Neuronal stem cell (in vitro differentiated cells): ENCODE data around the gene CACNA1A.

Source experiments
- DNase-seq: peaks from one replicate; pipeline ENCODE4 v3.0.0-alpha.2; 2013; ENCODE audit warnings: low spot score
- H2AFZ ChIP-seq: one replicate; pipeline ENCODE4 v1.6.1; 2013; ENCODE audit warnings: mild to moderate bottlenecking, low read length, inconsistent platforms
- H2AK5ac ChIP-seq: 2 replicates; pipeline ENCODE4 v1.6.1; 2013; ENCODE audit warnings: low read depth, mild to moderate bottlenecking, inconsistent platforms, low read length, moderate library complexity, mixed read lengths
- H2BK120ac ChIP-seq: 2 replicates; pipeline ENCODE4 v1.6.1; 2013; ENCODE audit warnings: low read depth, mild to moderate bottlenecking, inconsistent platforms, low read length, moderate library complexity, mixed read lengths
- H2BK12ac ChIP-seq: one replicate; pipeline ENCODE4 v1.6.1; 2013; ENCODE audit warnings: low read length, inconsistent platforms
- H2BK15ac ChIP-seq: 2 replicates; pipeline ENCODE4 v1.6.1; 2013; ENCODE audit warnings: mild to moderate bottlenecking, low read length, inconsistent platforms, mixed read lengths
- H2BK5ac ChIP-seq: one replicate; pipeline ENCODE4 v1.6.1; 2013; ENCODE audit warnings: inconsistent platforms, mild to moderate bottlenecking, low read length, moderate library complexity
- H3K14ac ChIP-seq: one replicate; pipeline ENCODE4 v1.6.1; 2013; ENCODE audit warnings: low read length, inconsistent platforms
- H3K18ac ChIP-seq: 2 replicates; pipeline ENCODE4 v1.6.1; 2013; ENCODE audit warnings: low read length, inconsistent platforms
- H3K23ac ChIP-seq: 2 replicates; pipeline ENCODE4 v1.6.1; 2013; ENCODE audit warnings: low read depth, mild to moderate bottlenecking, mixed read lengths, low read length, inconsistent platforms; ENCODE audit not compliant: poor library complexity
- H3K27ac ChIP-seq: replicated peaks from 3 replicates; pipeline ENCODE4 v1.5.1; 2013; ENCODE audit warnings: low read length, inconsistent platforms
- H3K27me3 ChIP-seq, 3 experiments: 2 replicates each; pipeline ENCODE4 v1.6.1; 2013; ENCODE audit warnings: low read length in 3 of 3, mild to moderate bottlenecking in 2 of 3, inconsistent platforms in 1 of 3, low read depth in 1 of 3, mixed read lengths in 1 of 3, moderate library complexity in 1 of 3; ENCODE audit not compliant: control insufficient read depth in 3 of 3, insufficient read depth in 3 of 3
- H3K36me3 ChIP-seq, 2 donors: replicated peaks in 1 of 2; 2 replicates each; pipeline ENCODE4 v1.6.1; 2013; ENCODE audit warnings: low read length in 2 of 2; ENCODE audit not compliant: control insufficient read depth in 2 of 2, insufficient read depth in 2 of 2
- H3K4ac ChIP-seq: 2 replicates; pipeline ENCODE4 v1.6.1; 2013; ENCODE audit warnings: inconsistent platforms, mild to moderate bottlenecking, low read length, moderate library complexity
- H3K4me1 ChIP-seq, 2 donors: 1 replicate in 1 of 2; 2 replicates in 1 of 2; pipeline ENCODE4 v1.6.1; 2013; ENCODE audit warnings: low read length in 2 of 2, low read depth in 1 of 2; ENCODE audit not compliant: control insufficient read depth in 2 of 2, insufficient read depth in 1 of 2
- H3K4me2 ChIP-seq: one replicate; pipeline ENCODE4 v1.6.1; 2013; ENCODE audit warnings: mild to moderate bottlenecking, low read length, inconsistent platforms; ENCODE audit not compliant: insufficient read depth, poor library complexity, severe bottlenecking
- H3K4me3 ChIP-seq, 2 donors: 2 replicates each; pipeline ENCODE4 v1.5.1; 2013; ENCODE audit warnings: low read length in 2 of 2, mild to moderate bottlenecking in 2 of 2, inconsistent platforms in 1 of 2, moderate library complexity in 1 of 2
- H3K79me1 ChIP-seq: one replicate; pipeline ENCODE4 v1.6.1; 2013; ENCODE audit warnings: low read depth, mild to moderate bottlenecking, inconsistent platforms, low read length, moderate library complexity
- H3K9ac ChIP-seq: one replicate; pipeline ENCODE4 v1.6.1; 2013; ENCODE audit warnings: mild to moderate bottlenecking, low read depth, low read length, inconsistent platforms; ENCODE audit not compliant: poor library complexity
- H3K9me3 ChIP-seq, 2 donors: replicated peaks in 1 of 2; 2 replicates each; pipeline versions ENCODE3 to v1.6.1; 2013; ENCODE audit warnings: low read length in 2 of 2, mild to moderate bottlenecking in 2 of 2, inconsistent platforms in 1 of 2, low read depth in 1 of 2, mixed read lengths in 1 of 2, moderate library complexity in 1 of 2; ENCODE audit not compliant: control insufficient read depth in 2 of 2, insufficient read depth in 1 of 2
- H4K8ac ChIP-seq: one replicate; pipeline ENCODE4 v1.6.1; 2013; ENCODE audit warnings: low read depth, mild to moderate bottlenecking, inconsistent platforms, low read length, moderate library complexity
- H4K91ac ChIP-seq: one replicate; pipeline ENCODE4 v1.6.1; 2013; ENCODE audit warnings: low read length, low read depth, mild to moderate bottlenecking, inconsistent platforms; ENCODE audit not compliant: poor library complexity
- WGBS, 2 donors: extraction: QIAGEN DNeasy Blood & Tissue Kit; methylation state at CpG; one replicate each; pipeline ENCODE4 v1.1.7; 2013; ENCODE audit warnings: missing lambda C conversion rate in 2 of 2, mixed read lengths in 1 of 2; ENCODE audit not compliant: insufficient read length in 2 of 2, insufficient replicate concordance in 1 of 2; ENCODE audit errors: extremely low coverage in 2 of 2; 5-methylcytosine and 5-hydroxymethylcytosine counted together

CACNA1A gene

DNA sequence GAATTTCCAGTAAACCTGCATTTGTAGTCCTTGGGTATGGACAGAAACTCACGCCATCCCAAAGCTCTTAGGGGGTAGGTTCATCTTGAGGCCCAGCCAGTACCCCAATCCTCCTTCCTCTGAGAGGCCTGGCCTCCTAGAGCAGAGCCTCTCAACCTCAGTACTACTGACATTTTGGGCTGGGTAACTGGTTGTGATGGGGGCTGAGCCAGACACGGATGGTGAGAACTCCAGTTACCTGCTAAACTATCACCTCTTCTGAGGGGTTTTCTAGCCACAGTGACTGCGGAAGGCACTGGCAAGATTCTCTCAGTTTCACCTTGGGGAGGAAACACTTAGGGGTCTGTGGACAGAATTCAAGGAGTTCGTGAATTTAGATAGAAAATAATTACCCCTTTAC, 156.2 kb downstream of the CACNA1A start:
- Histone ChIP-seq H3K9ac (no peak overlapping the region), H4K8ac (no peak overlapping the region), H3K9me3 (peaks cover 0 to 13% of the 10 kb centered on the region in 2 donors), H3K4ac (no peak overlapping the region), H3K4me2 (no peak overlapping the region), H3K27me3 (no peaks in the 10 kb centered on the region), H2BK5ac (no peak overlapping the region), H3K18ac (no peak overlapping the region), H2BK120ac (no peak overlapping the region), H3K14ac (no peak overlapping the region), H4K91ac (no peak overlapping the region), H2BK15ac (no peak overlapping the region), H2BK12ac (no peak overlapping the region), H3K23ac (no peak overlapping the region), H2AFZ (no peak overlapping the region), H3K79me1 (no peaks in the 10 kb centered on the region), H3K27ac (no peak overlapping the region), H3K36me3 (peaks cover 0 to 11% of the 10 kb centered on the region in 2 donors), H3K4me3 (no peak overlapping the region), H3K4me1 (no peaks in the 10 kb centered on the region), H2AK5ac (no peak overlapping the region)
- no peak for DNase-seq
- WGBS, 2 donors = no CpG with 5 or more reads among the region's 4 CpGs

GRCh38 chr19:13347367-13347766, 158.9 kb downstream of the CACNA1A start:
- Histone ChIP-seq H3K79me1 (no peaks in the 10 kb centered on the region), H3K27me3 (no peaks in the 10 kb centered on the region), H3K36me3 (peaks cover 0 to 8% of the 10 kb centered on the region in 2 donors), H2BK120ac (no peak overlapping the region), H2BK12ac (no peak overlapping the region), H3K27ac (no peak overlapping the region), H2BK5ac (no peak overlapping the region), H3K4ac (no peak overlapping the region), H4K8ac (no peak overlapping the region), H3K4me2 (no peak overlapping the region), H3K4me3 (no peak overlapping the region), H2AFZ (no peak overlapping the region), H3K9ac (no peak overlapping the region), H4K91ac (no peak overlapping the region), H2BK15ac (no peak overlapping the region), H3K4me1 (no peaks in the 10 kb centered on the region), H3K14ac (no peak overlapping the region), H3K9me3 (peaks cover 0 to 13% of the 10 kb centered on the region in 2 donors), H2AK5ac (no peak overlapping the region), H3K18ac (no peak overlapping the region), H3K23ac (no peak overlapping the region)
- no peak for DNase-seq
- WGBS, 2 donors = no CpG with 5 or more reads among the region's 12 CpGs

DNA sequence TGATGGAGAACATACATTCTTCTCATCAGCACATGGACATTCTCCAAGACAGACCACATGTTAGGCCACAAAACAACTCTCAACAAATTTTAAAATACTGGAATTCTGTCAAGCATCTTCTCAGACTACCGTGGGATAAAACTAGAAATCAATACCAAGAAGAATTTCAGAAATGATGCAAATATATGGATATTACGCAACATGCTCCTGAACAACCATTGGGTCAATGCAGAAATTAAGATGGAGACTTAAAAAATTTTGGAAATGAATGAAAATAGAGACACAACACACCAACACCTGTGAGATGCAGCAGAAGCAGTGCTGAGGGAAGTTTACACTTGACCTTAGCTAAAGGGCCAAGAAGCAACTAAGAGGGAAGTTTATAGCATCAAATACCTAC, 162.8 kb downstream of the CACNA1A start:
- no peak for DNase-seq
- no peak overlapping the region for H2BK15ac ChIP-seq
- no peak overlapping the region for H3K23ac ChIP-seq
- no CpG with 5 or more reads among the region's 2 CpGs for WGBS, 2 donors
- H2BK12ac ChIP-seq = no peak overlapping the region
- H2BK120ac ChIP-seq = no peak overlapping the region
- H2BK5ac ChIP-seq = no peak overlapping the region
- H3K18ac ChIP-seq = no peak overlapping the region
- no peak overlapping the region for H3K14ac ChIP-seq
- no peak overlapping the region for H2AK5ac ChIP-seq
- no peaks in the 10 kb centered on the region for H3K36me3 ChIP-seq
- no peak overlapping the region for H3K9ac ChIP-seq
- no peak overlapping the region for H3K4ac ChIP-seq
- H3K4me3 ChIP-seq = no peak overlapping the region
- peaks cover 0 to 2% of the 10 kb centered on the region in 2 donors for H3K4me1 ChIP-seq
- H3K79me1 ChIP-seq = no peaks in the 10 kb centered on the region
- no peak overlapping the region for H3K27ac ChIP-seq
- no peak overlapping the region for H2AFZ ChIP-seq
- H4K91ac ChIP-seq = no peak overlapping the region
- H3K27me3 ChIP-seq = no peaks in the 10 kb centered on the region
- no peak overlapping the region for H4K8ac ChIP-seq
- no peak overlapping the region for H3K4me2 ChIP-seq
- no peaks in the 10 kb centered on the region for H3K9me3 ChIP-seq

GRCh38 chr19:13342672-13343071, 163.6 kb downstream of the CACNA1A start:
- H2AK5ac ChIP-seq = no peak overlapping the region
- peaks cover 0 to 2% of the 10 kb centered on the region in 2 donors for H3K4me1 ChIP-seq
- H3K36me3 ChIP-seq = no peaks in the 10 kb centered on the region
- no peak overlapping the region for H3K18ac ChIP-seq
- no peak overlapping the region for H3K27ac ChIP-seq
- no peaks in the 10 kb centered on the region for H3K27me3 ChIP-seq
- H3K79me1 ChIP-seq = no peaks in the 10 kb centered on the region
- no peak overlapping the region for H2AFZ ChIP-seq
- H2BK12ac ChIP-seq = no peak overlapping the region
- no peak overlapping the region for H4K8ac ChIP-seq
- H3K4me3 ChIP-seq = no peak overlapping the region
- no peak overlapping the region for H2BK5ac ChIP-seq
- no peak overlapping the region for H3K23ac ChIP-seq
- no peaks in the 10 kb centered on the region for H3K9me3 ChIP-seq
- no peak overlapping the region for H3K4ac ChIP-seq
- H2BK15ac ChIP-seq = no peak overlapping the region
- no peak overlapping the region for H3K14ac ChIP-seq
- no peak overlapping the region for H3K4me2 ChIP-seq
- no peak overlapping the region for H2BK120ac ChIP-seq
- H4K91ac ChIP-seq = no peak overlapping the region
- no peak for DNase-seq
- WGBS, 2 donors = no CpG with 5 or more reads among the region's 2 CpGs
- no peak overlapping the region for H3K9ac ChIP-seq
